H9 (cell line): ENCODE measurements around the gene CALY. TPM values are rescaled to one million over a fixed set of nuclear protein-coding genes. Genes with fewer than 3 reads are reported as not detected.

Source experiments
- DNase-seq: peaks from one replicate; pipeline ENCODE4 v3.0.0-alpha.2; 2017
- H2AFZ ChIP-seq: one replicate; pipeline ENCODE4 v1.6.1; 2013; ENCODE audit warnings: mild to moderate bottlenecking, low read length, control low read depth, moderate library complexity
- H2AK5ac ChIP-seq: 2 replicates; pipeline ENCODE4 v1.6.1; 2013; ENCODE audit warnings: low read length, control low read depth, mixed read lengths; ENCODE audit not compliant: insufficient read length
- H2BK120ac ChIP-seq: one replicate; pipeline ENCODE4 v1.6.1; 2013; ENCODE audit warnings: low read depth, mild to moderate bottlenecking, low read length, control low read depth, inconsistent platforms; ENCODE audit not compliant: poor library complexity, severe bottlenecking
- H2BK12ac ChIP-seq: 2 replicates; pipeline ENCODE4 v1.6.1; 2013; ENCODE audit warnings: low read length, control low read depth, mixed read lengths, low read depth; ENCODE audit not compliant: insufficient read length
- H2BK15ac ChIP-seq: 2 replicates; pipeline ENCODE4 v1.6.1; 2013; ENCODE audit warnings: low read depth, low read length, control low read depth
- H2BK20ac ChIP-seq: one replicate; pipeline ENCODE4 v1.6.1; 2013; ENCODE audit warnings: low read depth, mild to moderate bottlenecking, low read length, control low read depth, inconsistent platforms; ENCODE audit not compliant: poor library complexity, severe bottlenecking
- H2BK5ac ChIP-seq: 2 replicates; pipeline ENCODE4 v1.6.1; 2013; ENCODE audit warnings: low read length, control low read depth, mixed read lengths; ENCODE audit not compliant: insufficient read length
- H3K14ac ChIP-seq: 2 replicates; pipeline ENCODE4 v1.6.1; 2013; ENCODE audit warnings: low read length, control low read depth; ENCODE audit not compliant: insufficient read depth
- H3K18ac ChIP-seq: 2 replicates; pipeline ENCODE4 v1.6.1; 2013; ENCODE audit warnings: low read depth, mild to moderate bottlenecking, mixed read lengths, low read length, control low read depth; ENCODE audit not compliant: insufficient read length
- H3K23ac ChIP-seq: 2 replicates; pipeline ENCODE4 v1.6.1; 2013; ENCODE audit warnings: low read length, control low read depth, mixed read lengths, low read depth; ENCODE audit not compliant: insufficient read length
- H3K23me2 ChIP-seq: 2 replicates; pipeline ENCODE4 v1.6.1; 2013; ENCODE audit warnings: low read depth, mild to moderate bottlenecking, mixed read lengths, low read length, control low read depth; ENCODE audit not compliant: insufficient read length, poor library complexity, severe bottlenecking
- H3K27ac ChIP-seq: 2 replicates; pipeline ENCODE4 v1.5.1; 2013; ENCODE audit warnings: low read length, control low read depth, mixed read lengths, low read depth; ENCODE audit not compliant: insufficient read length
- H3K27me3 ChIP-seq: 2 replicates; pipeline ENCODE4 v1.6.1; 2013; ENCODE audit warnings: low read length, control low read depth, inconsistent platforms; ENCODE audit not compliant: insufficient read depth
- H3K4ac ChIP-seq: 2 replicates; pipeline ENCODE4 v1.6.1; 2013; ENCODE audit warnings: low read depth, mild to moderate bottlenecking, control low read depth, inconsistent platforms, low read length, moderate library complexity
- H3K4me1 ChIP-seq: 2 replicates; pipeline ENCODE4 v1.6.1; 2013; ENCODE audit warnings: low read length, control low read depth, inconsistent platforms; ENCODE audit not compliant: insufficient read depth
- H3K4me2 ChIP-seq: 2 replicates; pipeline ENCODE4 v1.6.1; 2013; ENCODE audit warnings: low read length, control low read depth, mixed read lengths; ENCODE audit not compliant: insufficient read length, insufficient read depth
- H3K56ac ChIP-seq: 2 replicates; pipeline ENCODE4 v1.6.1; 2013; ENCODE audit warnings: low read depth, mild to moderate bottlenecking, mixed read lengths, low read length, control low read depth; ENCODE audit not compliant: insufficient read length
- H3K79me1 ChIP-seq: 2 replicates; pipeline ENCODE4 v1.6.1; 2013; ENCODE audit warnings: low read depth, mild to moderate bottlenecking, moderate library complexity, low read length, control low read depth, inconsistent platforms; ENCODE audit not compliant: insufficient read depth, poor library complexity, severe bottlenecking
- H3K79me2 ChIP-seq: 2 replicates; pipeline ENCODE4 v1.6.1; 2013; ENCODE audit warnings: low read length, control low read depth, inconsistent platforms; ENCODE audit not compliant: insufficient read depth
- H3K9ac ChIP-seq: 2 replicates; pipeline ENCODE4 v1.6.1; 2013; ENCODE audit warnings: low read length, control low read depth, mixed read lengths; ENCODE audit not compliant: insufficient read length; ENCODE audit errors: extremely low read depth
- H3K9me3 ChIP-seq: one replicate; pipeline ENCODE4 v1.6.1; 2013; ENCODE audit warnings: low read depth, low read length, inconsistent platforms; ENCODE audit not compliant: control insufficient read depth
- H3T11ph ChIP-seq: one replicate; pipeline ENCODE4 v1.6.1; 2013; ENCODE audit warnings: mild to moderate bottlenecking, low read length, control low read depth, inconsistent platforms
- H4K20me1 ChIP-seq: one replicate; pipeline ENCODE4 v1.6.1; 2013; ENCODE audit not compliant: control insufficient read depth, insufficient read length, insufficient read depth
- H4K5ac ChIP-seq: 2 replicates; pipeline ENCODE4 v1.6.1; 2013; ENCODE audit warnings: low read depth, mild to moderate bottlenecking, mixed read lengths, low read length, control low read depth; ENCODE audit not compliant: insufficient read length
- H4K8ac ChIP-seq: replicated peaks from 2 replicates; pipeline ENCODE4 v1.6.1; 2013; ENCODE audit warnings: low read length, control low read depth, mixed read lengths, low read depth; ENCODE audit not compliant: insufficient read length
- H4K91ac ChIP-seq: 2 replicates; pipeline ENCODE4 v1.6.1; 2013; ENCODE audit warnings: low read depth, mild to moderate bottlenecking, moderate library complexity, mixed read lengths, low read length, control low read depth; ENCODE audit not compliant: insufficient read length
- H3K27ac Mint-ChIP-seq, 3 experiments: 2 replicates in 2 of 3; 3 replicates in 1 of 3; pipeline ENCODE4 v1.8.0; 2020 to 2021; ENCODE audit warnings: mixed read lengths in 3 of 3, mild to moderate bottlenecking in 1 of 3, moderate library complexity in 1 of 3
- H3K27me3 Mint-ChIP-seq: 2 replicates; pipeline ENCODE4 v1.8.0; 2021; ENCODE audit warnings: low read depth, mild to moderate bottlenecking, moderate library complexity, mixed read lengths
- H3K36me3 Mint-ChIP-seq, 3 experiments: 2 replicates in 2 of 3; 3 replicates in 1 of 3; pipeline ENCODE4 v1.8.0; 2020 to 2021; ENCODE audit warnings: low read depth in 3 of 3, mixed read lengths in 3 of 3; ENCODE audit not compliant: insufficient read depth in 1 of 3
- H3K4me1 Mint-ChIP-seq, 2 experiments: 2 replicates each; pipeline ENCODE4 v1.8.0; 2020; ENCODE audit warnings: mixed read lengths in 2 of 2
- H3K4me3 Mint-ChIP-seq, 2 experiments: 2 replicates in 1 of 2; 3 replicates in 1 of 2; pipeline ENCODE4 v1.8.0; 2020 to 2021; ENCODE audit warnings: mild to moderate bottlenecking in 2 of 2, mixed read lengths in 2 of 2, moderate library complexity in 1 of 2
- H3K9me3 Mint-ChIP-seq, 2 experiments: 2 replicates in 1 of 2; 3 replicates in 1 of 2; pipeline ENCODE4 v1.8.0; 2020; ENCODE audit warnings: mild to moderate bottlenecking in 2 of 2, mixed read lengths in 2 of 2, moderate library complexity in 1 of 2
- CTCF ChIP-seq: fragments of 200-600 bp; sonication (generic); conservative IDR thresholded peaks from 3 replicates; pipeline ENCODE4 v1.8.0; 2021; ENCODE audit warnings: antibody characterized with exemption, mild to moderate bottlenecking
- WGBS: extraction: QIAGEN DNeasy Blood & Tissue Kit; methylation state at CpG from one replicate; pipeline ENCODE4 v1.1.7; 2013; ENCODE audit warnings: missing lambda C conversion rate, low lambda C conversion rate, mixed read lengths; ENCODE audit not compliant: insufficient read length; ENCODE audit errors: extremely low coverage; 5-methylcytosine and 5-hydroxymethylcytosine counted together
- total RNA-seq: library from RNA; stranded (reverse); gene quantifications from 2 replicates; pipeline ENCODE4 v1.2.1, GENCODE V29; 2021

The CALY gene
- total RNA-seq, 1 experiment from 2014 or later, result 2.9 TPM

- no peaks in the 10 kb centered on the region; the same call in 1 of the 2 replicates for H3K27me3 Mint-ChIP-seq
- Histone ChIP-seq H3K9me3 (no peaks in the 10 kb centered on the region), H4K91ac (no peak overlapping the region), H3K18ac (no peak overlapping the region), H2AFZ (no peak overlapping the region), H2BK20ac (no peak overlapping the region), H3K9ac (no peak overlapping the region), H3K23ac (no peak overlapping the region), H3K27ac (no peak overlapping the region), H3K4me2 (no peak overlapping the region), H3K79me2 (peaks cover 7% of the 10 kb centered on the region; the same call in 1 of the 2 replicates), H3K4me1 (no peaks in the 10 kb centered on the region), H2BK5ac (no peak overlapping the region), H2BK120ac (no peak overlapping the region), H2BK12ac (no peak overlapping the region), H4K5ac (no peak overlapping the region), H3K79me1 (peaks cover 6% of the 10 kb centered on the region), H3K4ac (no peak overlapping the region), H3T11ph (no peak overlapping the region), H3K27me3 (no peaks in the 10 kb centered on the region), H3K23me2 (peaks cover 9% of the 10 kb centered on the region), H2AK5ac (no peak overlapping the region), H4K20me1 (no peaks in the 10 kb centered on the region), H2BK15ac (no peak overlapping the region), H3K56ac (no peak overlapping the region), H4K8ac (no peak overlapping the region), H3K14ac (no peak overlapping the region)
- H3K9me3 Mint-ChIP-seq, result no peaks in the 10 kb centered on the region; a peak in 2 of 5 replicates
- no CpG with 5 or more reads among the region's 16 CpGs for WGBS
- H3K4me1 Mint-ChIP-seq, result peaks cover 11 to 14% of the 10 kb centered on the region in 2 experiments
- no peak for DNase-seq
- H3K27ac Mint-ChIP-seq, result no peak overlapping the region
- H3K4me3 Mint-ChIP-seq, result peak overlapping the region in 1 of 2 experiments; percentile 58; a peak in 1 of 5 replicates
- TF ChIP-seq CTCF, result no peak
- peaks cover 4 to 34% (median 19%) of the 10 kb centered on the region in 3 experiments for H3K36me3 Mint-ChIP-seq
Measured at GRCh38 chr10:133310399-133310755, 26.3 kb downstream of the CALY start.
